Measurements from ENCODE around the gene AFF3. TPM values are rescaled to one million over a fixed set of nuclear protein-coding genes. Genes with fewer than 3 reads are reported as not detected.
A peak's percentile ranks its signal among the peaks of the same experiment; 100 is the strongest.
"Not testable (repeated sequence)": the region's sequence is repeated elsewhere in the genome, so short reads cannot be mapped to it uniquely, and the experiment has no call there.

AFF3 gene
- total and polyA plus RNA-seq, 2 of the 13 experiments (the other 11 are each of a cell fraction or from before 2014, with no cell fraction given): not detected

DNA sequence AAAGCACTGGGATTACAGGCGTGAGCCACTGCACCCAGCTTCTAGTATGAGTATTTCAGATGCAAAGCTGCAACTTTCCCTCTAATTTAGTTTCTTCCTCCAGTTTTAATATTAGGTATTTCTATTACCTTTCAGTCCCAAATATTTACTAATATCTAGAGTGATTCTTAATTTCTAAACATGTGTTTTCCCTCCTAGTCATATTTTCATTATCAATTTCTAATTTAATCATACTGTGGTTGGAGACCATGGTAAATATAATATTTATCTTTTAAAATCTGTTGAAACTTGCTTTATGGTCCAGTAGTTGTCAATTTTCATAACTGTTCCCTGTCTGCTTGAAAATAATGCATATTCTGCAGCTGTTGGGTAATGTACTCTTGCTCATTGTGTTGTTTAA lies 406.6 kb downstream of the AFF3 start (continued):
- TF ChIP-seq, protein P1, sequence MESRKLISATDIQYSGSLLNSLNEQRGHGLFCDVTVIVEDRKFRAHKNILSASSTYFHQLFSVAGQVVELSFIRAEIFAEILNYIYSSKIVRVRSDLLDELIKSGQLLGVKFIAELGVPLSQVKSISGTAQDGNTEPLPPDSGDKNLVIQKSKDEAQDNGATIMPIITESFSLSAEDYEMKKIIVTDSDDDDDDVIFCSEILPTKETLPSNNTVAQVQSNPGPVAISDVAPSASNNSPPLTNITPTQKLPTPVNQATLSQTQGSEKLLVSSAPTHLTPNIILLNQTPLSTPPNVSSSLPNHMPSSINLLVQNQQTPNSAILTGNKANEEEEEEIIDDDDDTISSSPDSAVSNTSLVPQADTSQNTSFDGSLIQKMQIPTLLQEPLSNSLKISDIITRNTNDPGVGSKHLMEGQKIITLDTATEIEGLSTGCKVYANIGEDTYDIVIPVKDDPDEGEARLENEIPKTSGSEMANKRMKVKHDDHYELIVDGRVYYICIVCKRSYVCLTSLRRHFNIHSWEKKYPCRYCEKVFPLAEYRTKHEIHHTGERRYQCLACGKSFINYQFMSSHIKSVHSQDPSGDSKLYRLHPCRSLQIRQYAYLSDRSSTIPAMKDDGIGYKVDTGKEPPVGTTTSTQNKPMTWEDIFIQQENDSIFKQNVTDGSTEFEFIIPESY (CRISPR knock-in tag; IDR thresholded peaks at IDR 0.05): no peak
- TF ChIP-seq DNMT3B (CRISPR knock-in tag; conservative IDR thresholded peaks at IDR 0.05): no peak
- TF ChIP-seq, protein P2, sequence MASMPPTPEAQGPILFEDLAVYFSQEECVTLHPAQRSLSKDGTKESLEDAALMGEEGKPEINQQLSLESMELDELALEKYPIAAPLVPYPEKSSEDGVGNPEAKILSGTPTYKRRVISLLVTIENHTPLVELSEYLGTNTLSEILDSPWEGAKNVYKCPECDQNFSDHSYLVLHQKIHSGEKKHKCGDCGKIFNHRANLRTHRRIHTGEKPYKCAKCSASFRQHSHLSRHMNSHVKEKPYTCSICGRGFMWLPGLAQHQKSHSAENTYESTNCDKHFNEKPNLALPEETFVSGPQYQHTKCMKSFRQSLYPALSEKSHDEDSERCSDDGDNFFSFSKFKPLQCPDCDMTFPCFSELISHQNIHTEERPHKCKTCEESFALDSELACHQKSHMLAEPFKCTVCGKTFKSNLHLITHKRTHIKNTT (CRISPR knock-in tag; IDR thresholded peaks at IDR 0.05): no peak

DNA sequence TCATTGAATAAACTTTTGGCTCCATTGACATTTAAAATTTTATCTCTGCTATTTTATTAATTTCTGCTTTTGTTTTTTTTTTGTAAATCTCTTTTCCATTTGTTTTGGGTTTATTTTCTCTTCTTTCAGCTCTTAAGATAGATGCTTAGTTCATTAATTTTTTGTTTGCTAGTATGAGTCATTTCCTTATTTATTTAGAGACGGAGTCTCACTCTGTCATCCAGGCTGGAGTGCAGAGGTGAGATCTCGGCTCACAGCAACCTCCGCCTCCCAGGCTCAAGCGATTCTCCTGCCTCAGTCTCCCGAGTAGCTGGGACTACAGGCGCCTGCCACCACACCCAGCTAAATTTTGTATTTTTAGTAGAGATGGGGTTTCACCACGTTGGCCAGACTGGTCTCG lies 407.1 kb downstream of the AFF3 start:
- H3K27me3 ChIP-seq (ENCODE audit: control insufficient read depth in 1 of 2, insufficient read depth in 2 of 2, low read length in 2 of 2); H3K27ac ChIP-seq (ENCODE audit: extremely low read length, insufficient read depth, low read length); H3K36me3 ChIP-seq (replicated peaks in 1 of 2; ENCODE audit: control insufficient read depth in 1 of 2, insufficient read depth in 2 of 2, low read length in 2 of 2); H4K20me1 ChIP-seq (ENCODE audit: insufficient read depth, low read length); POLR2A ChIA-PET; H3K4me2 ChIP-seq (ENCODE audit: low read depth, low read length); H3K4me1 ChIP-seq (ENCODE audit: insufficient read depth, low read length); H3K9me3 ChIP-seq (ENCODE audit: low read length); BruUV-seq (replicated peaks); FAIRE-seq; H3K4me3 ChIP-seq (replicated peaks in 1 of 3; ENCODE audit: insufficient read depth in 1 of 3, low read depth in 2 of 3, low read length in 3 of 3); H3K79me2 ChIP-seq (ENCODE audit: insufficient read depth, low read length); intact Hi-C loops (cut with micrococcal nuclease; ENCODE audit: unreplicated experiment); in situ Hi-C loops (cut with HindIII; ENCODE audit: extremely low pct_ligation_motif_present, low pct_unique_long_range_greater_than_20kb); ATAC-seq; H3K9ac ChIP-seq (ENCODE audit: insufficient read depth, low read depth, low read length); H2AFZ ChIP-seq (ENCODE audit: low read length); CTCF ChIA-PET (ENCODE audit: low intra/inter-chr PET ratio, low total read pairs); DNase-seq (ENCODE audit: low spot score): not testable (repeated sequence)
- 12% methylated on average over 8 of the region's 8 CpGs for WGBS (ENCODE audit: low lambda C conversion rate)
- peak; percentile 61 for TF ChIP-seq FOXA3 (CRISPR knock-in tag; IDR thresholded peaks at IDR 0.05)
- TF ChIP-seq ETV5 (CRISPR knock-in tag; IDR thresholded peaks at IDR 0.05; ENCODE audit: borderline replicate concordance): peak; percentile 42; the same call in 1 of the 2 replicates
- TF ChIP-seq, protein P3, sequence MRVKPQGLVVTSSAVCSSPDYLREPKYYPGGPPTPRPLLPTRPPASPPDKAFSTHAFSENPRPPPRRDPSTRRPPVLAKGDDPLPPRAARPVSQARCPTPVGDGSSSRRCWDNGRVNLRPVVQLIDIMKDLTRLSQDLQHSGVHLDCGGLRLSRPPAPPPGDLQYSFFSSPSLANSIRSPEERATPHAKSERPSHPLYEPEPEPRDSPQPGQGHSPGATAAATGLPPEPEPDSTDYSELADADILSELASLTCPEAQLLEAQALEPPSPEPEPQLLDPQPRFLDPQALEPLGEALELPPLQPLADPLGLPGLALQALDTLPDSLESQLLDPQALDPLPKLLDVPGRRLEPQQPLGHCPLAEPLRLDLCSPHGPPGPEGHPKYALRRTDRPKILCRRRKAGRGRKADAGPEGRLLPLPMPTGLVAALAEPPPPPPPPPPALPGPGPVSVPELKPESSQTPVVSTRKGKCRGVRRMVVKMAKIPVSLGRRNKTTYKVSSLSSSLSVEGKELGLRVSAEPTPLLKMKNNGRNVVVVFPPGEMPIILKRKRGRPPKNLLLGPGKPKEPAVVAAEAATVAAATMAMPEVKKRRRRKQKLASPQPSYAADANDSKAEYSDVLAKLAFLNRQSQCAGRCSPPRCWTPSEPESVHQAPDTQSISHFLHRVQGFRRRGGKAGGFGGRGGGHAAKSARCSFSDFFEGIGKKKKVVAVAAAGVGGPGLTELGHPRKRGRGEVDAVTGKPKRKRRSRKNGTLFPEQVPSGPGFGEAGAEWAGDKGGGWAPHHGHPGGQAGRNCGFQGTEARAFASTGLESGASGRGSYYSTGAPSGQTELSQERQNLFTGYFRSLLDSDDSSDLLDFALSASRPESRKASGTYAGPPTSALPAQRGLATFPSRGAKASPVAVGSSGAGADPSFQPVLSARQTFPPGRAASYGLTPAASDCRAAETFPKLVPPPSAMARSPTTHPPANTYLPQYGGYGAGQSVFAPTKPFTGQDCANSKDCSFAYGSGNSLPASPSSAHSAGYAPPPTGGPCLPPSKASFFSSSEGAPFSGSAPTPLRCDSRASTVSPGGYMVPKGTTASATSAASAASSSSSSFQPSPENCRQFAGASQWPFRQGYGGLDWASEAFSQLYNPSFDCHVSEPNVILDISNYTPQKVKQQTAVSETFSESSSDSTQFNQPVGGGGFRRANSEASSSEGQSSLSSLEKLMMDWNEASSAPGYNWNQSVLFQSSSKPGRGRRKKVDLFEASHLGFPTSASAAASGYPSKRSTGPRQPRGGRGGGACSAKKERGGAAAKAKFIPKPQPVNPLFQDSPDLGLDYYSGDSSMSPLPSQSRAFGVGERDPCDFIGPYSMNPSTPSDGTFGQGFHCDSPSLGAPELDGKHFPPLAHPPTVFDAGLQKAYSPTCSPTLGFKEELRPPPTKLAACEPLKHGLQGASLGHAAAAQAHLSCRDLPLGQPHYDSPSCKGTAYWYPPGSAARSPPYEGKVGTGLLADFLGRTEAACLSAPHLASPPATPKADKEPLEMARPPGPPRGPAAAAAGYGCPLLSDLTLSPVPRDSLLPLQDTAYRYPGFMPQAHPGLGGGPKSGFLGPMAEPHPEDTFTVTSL (CRISPR knock-in tag; IDR thresholded peaks at IDR 0.05; ENCODE audit: borderline replicate concordance): peak; percentile 43; the same call in 1 of the 2 replicates
- peak; percentile 82 for TF ChIP-seq FOSL2 (CRISPR knock-in tag; IDR thresholded peaks at IDR 0.05)
- peak; percentile 73; the same call in 1 of the 2 replicates for TF ChIP-seq ZNF441 (CRISPR knock-in tag; IDR thresholded peaks at IDR 0.05; ENCODE audit: borderline replicate concordance)

All from HepG2 (cell line).